T1000 (cell line): ENCODE measurements around the gene COMMD7.
"Not testable (repeated sequence)": the region's sequence is repeated elsewhere in the genome, so short reads cannot be mapped to it uniquely, and the experiment has no call there.

Experiments used
- DNase-seq: peaks from one replicate; lab custom pipeline; 2025; ENCODE audit warnings: mixed read lengths; lab: John Stamatoyannopoulos, UW

Gene COMMD7

DNA sequence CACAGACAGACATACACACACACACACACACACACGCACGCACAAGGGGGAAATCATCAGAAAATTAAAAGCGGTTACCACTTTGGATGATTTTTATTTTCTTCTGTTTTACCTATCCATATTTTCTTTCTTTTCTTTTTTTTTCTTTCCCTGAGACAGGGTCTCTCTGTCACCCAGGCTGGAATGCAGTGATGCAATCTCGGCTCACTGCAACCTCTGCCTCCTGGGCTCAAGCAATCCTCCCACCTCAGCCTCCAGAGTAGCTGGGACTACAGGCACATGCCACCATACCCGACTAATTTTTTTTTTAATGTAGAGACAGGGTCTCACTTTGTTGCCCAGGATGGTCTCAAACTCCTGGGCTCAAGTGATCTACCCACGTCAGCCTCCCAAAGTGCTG is 14.8 kb downstream of the COMMD7 start:
- not testable (repeated sequence) for DNase-seq

- DNase-seq, result no peak
Measured at GRCh38 chr20:32727683-32728082, 15.6 kb downstream of the COMMD7 start.

- DNase-seq, result no peak
Measured at GRCh38 chr20:32718749-32719348, 24.4 kb downstream of the COMMD7 start.

DNA sequence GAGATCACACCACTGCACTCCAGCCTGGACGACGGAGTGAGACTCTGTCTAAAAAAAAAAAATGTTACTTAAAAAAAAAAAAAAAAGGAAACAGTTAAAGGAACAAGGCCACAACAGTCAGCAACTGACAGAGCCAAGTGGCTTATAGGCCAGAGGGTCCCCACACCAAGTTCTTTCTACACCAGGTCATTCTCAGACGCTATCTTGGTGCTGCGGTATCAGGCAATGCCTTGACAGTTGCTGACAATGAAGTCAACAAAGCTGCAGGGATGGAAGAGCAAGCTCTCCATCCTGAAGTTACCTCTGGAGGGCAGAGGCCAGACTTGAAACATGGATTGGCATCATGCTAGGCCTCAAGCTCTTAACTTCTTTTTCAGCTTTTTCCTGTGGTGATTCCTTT is 31.9 kb downstream of the COMMD7 start:
- DNase-seq, result no peak

- DNase-seq, result no peak
Measured at GRCh38 chr20:32709632-32710121, 33.6 kb downstream of the COMMD7 start.

GRCh38 chr20:32709029-32709631 is 34.1 kb downstream of the COMMD7 start:
- DNase-seq, result not testable (repeated sequence)

DNA sequence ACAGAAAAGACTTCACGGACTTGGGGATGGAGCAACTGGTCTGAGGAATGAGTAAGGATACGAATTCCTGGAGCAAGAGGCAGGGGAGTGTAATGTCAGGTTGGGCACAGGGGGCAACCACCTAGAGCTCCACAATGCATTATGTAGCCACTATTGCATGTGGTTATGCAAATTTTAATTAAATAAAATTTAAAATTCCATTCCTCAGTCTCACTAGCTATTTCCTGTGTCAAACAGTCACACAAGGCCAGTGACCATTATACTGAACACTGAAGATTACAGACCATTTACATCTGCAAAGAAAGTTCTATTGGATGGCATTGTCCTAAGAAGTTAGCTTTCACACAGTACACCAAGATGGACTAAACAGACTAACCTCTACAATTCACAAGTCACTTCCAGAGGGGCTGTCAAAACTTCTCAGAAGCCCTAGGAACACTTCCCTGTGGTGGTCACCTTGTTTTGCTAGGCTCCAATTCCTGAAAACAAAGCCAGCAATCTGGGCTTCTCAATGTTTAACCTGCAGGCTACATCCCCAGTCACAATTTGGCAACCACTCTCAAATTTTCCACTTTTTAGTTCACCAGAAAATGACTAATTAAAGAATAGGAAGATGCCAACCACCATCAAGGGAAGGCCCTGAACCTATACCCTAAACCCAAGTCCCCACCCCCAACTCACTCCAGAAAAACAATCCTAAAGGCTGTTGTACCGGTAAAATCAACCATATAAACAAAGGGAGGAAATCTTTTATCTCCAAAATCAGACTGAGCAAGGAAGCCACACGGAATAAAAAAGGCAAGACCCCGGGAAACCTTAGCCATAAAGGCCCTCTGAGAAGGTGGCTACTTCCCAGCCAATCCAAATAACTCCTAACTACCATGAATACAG is 35.3 kb downstream of the COMMD7 start:
- no peak for DNase-seq

DNA sequence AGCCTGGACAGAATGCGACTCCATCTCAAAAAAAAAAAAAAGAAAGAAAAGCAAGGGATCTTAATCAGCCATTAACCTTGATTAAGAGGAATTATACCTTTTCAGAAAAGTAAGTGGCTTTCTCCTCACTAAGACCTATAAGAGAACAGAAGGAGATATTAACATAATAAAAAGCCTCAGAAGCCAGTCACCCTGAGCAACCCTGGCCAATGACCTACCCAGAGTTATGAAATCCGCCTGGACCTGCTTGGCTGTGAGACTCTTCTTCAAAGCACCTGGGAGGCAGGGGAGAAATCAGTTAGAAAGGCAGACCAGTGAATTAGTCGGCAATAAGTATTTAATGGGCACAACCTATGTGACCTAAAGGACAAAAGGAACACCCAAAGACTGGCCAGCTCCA is 36.8 kb downstream of the COMMD7 start:
- no peak for DNase-seq

DNA sequence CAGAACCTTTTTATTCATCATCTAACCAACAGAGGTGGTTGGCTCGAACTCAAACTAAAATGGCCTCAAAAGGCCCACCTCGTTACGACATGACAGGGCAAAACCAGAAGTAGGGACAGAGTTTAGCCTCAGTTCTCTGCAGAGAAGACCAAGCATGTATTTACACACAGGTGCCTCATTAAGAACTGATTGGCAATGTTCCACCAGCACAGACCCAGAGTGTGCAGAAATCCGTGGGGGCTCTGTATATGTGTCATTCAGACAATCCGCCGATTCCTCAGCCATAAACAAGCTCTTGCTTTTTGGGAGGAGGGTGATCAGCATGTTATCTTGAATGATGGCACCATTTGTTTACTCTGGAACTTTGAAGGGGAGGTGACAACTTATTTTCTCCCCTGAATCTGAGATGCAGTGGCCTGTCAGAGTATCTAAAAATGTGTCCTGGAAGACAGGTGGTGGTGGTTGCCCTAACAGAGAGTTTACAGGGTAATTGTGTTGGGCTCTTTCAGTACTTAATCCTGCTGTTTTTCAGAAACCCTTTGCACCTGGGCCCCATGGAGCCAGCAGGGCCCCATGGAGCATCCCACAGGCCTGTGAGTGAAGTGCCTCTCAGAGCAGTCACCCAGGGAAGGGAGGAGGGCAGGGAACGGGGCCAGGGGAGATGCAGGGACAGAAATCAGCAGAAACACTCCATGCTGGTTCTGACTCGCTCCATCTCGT is 40.4 kb downstream of the COMMD7 start:
- no peak for DNase-seq

DNA sequence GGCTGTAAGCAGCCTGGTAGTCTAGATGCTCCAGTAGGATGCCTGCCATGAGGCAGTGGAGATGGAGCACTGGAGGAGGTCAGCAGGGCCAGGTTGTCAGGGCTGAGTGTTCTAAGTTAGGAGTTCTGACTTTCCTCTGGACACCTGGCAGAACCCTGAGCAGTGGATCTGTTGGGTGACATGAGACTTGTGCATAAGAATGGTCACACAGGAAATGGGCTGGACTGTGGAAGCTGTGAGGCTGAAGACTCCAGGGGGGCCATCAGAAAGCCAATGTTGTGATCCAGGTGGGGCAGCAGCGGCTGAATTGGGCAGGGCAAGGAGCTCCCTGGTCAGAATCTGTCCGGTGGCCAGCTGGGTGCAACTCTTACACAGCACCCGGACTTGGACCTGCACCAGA is 45.7 kb downstream of the COMMD7 start:
- no peak for DNase-seq

DNA sequence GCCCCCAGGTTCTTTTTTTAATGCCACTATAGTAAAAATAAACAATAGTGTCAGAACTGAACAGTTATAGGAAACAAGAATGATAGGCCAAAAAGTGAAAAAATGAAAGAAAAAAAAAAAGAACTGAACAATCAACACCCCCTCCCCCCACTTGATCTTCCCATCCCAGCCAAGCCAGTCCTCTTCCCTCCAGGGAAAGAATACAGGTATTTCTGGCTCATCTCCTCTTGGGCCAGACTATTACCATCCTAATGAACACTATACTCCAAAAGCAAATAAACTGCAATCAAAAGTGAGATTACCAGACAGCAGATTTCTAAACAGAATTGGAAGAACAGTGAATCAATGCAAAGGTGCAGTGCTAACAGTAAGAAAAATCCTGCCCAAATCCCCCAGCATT is 48.2 kb downstream of the COMMD7 start:
- no peak for DNase-seq

DNA sequence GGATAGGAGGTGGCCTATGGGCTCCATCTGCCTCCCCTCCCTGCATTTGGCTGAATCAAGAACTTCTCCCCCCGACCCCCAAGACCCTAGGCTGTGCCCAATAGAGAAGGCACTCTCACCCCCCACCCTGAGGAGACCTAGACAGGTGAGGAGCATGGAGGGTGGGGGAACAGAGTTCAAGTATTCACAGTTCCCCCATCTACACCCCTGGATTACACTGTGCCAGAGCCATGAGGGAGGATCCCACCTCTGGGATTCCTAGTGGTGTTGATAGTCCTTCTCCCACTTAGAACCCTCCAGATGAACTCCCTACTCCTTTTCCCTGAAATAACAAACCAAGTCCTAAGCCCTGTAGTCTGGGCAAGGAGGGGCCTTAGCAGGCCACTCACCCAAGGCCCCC is 54.3 kb downstream of the COMMD7 start:
- not testable (repeated sequence) for DNase-seq

GRCh38 chr20:32687180-32687532 is 56.1 kb downstream of the COMMD7 start:
- no peak for DNase-seq

- DNase-seq, result no peak
Measured at GRCh38 chr20:32686530-32687179, 56.6 kb downstream of the COMMD7 start.

GRCh38 chr20:32685541-32686529 is 57.4 kb downstream of the COMMD7 start:
- peak; percentile 38 for DNase-seq

DNA sequence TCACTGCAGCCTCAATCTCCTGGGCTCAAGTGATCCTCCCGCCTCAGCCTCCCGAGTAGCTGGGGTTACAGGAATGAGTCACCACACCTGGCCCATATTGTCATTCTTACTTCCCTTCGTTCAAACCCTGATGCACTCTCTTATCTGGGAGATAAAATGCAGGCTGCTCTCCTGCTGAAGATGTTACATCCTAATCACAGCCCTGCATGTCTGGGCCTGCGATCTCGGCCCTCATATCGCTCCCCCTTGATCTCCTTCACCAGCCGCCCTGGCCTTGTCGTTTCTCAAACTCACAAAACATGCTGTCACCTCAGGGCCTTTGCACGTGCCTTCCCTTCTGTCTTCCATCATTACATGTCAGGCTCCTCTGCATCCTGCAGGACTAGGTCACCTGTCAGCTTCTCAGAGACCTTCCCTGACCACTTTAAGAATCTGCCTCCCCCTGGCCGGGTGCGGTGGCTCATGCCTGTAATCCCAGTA is 60.7 kb downstream of the COMMD7 start:
- DNase-seq, result no peak

- peak; percentile 5 for DNase-seq
Measured at GRCh38 chr20:32681175-32682084, 61.8 kb downstream of the COMMD7 start.

GRCh38 chr20:32680544-32681174 is 62.6 kb downstream of the COMMD7 start:
- DNase-seq, result no peak

- DNase-seq, result no peak
Measured at GRCh38 chr20:32678948-32679347, 64.3 kb downstream of the COMMD7 start.
